CD14-positive monocyte (primary cell): ENCODE results near the gene ITSN1. TPM values are rescaled to one million over a fixed set of nuclear protein-coding genes. Genes with fewer than 3 reads are reported as not detected.

Experiments used
- DNase-seq, 3 donors: peaks; one replicate each; pipeline ENCODE4 v3.0.0-alpha.2; 2011 to 2022
- H2AFZ ChIP-seq: 2 replicates; pipeline ENCODE4 v1.6.0; 2012; ENCODE audit warnings: mild to moderate bottlenecking, low read depth, low read length, inconsistent platforms; ENCODE audit not compliant: insufficient read depth, poor library complexity, severe bottlenecking
- H3K27ac ChIP-seq, 2 donors: 1 replicate in 1 of 2; 2 replicates in 1 of 2; pipeline ENCODE4 v1.5.1; 2012 to 2013; ENCODE audit warnings: low read length in 2 of 2, control low read depth in 1 of 2, inconsistent platforms in 1 of 2, low read depth in 1 of 2, mild to moderate bottlenecking in 1 of 2
- H3K27me3 ChIP-seq, 2 donors: one replicate each; pipeline versions ENCODE4 v1.6.0 to v1.6.1; 2011 to 2013; ENCODE audit warnings: low read length in 2 of 2; ENCODE audit not compliant: control insufficient read depth in 2 of 2, insufficient read depth in 2 of 2
- H3K36me3 ChIP-seq, 2 donors: replicated peaks in 1 of 2; 1 replicate in 1 of 2; 2 replicates in 1 of 2; pipeline versions ENCODE4 v1.5.1 to v1.6.1; 2012 to 2013; ENCODE audit warnings: low read length in 2 of 2, control low read depth in 1 of 2, inconsistent platforms in 1 of 2, mild to moderate bottlenecking in 1 of 2; ENCODE audit not compliant: insufficient read depth in 2 of 2, control insufficient read depth in 1 of 2
- H3K4me1 ChIP-seq, 2 donors: 1 replicate in 1 of 2; 2 replicates in 1 of 2; pipeline versions ENCODE4 v1.5.1 to v1.6.1; 2012 to 2013; ENCODE audit warnings: low read length in 2 of 2, control low read depth in 1 of 2, inconsistent platforms in 1 of 2, mild to moderate bottlenecking in 1 of 2, moderate library complexity in 1 of 2; ENCODE audit not compliant: insufficient read depth in 2 of 2, control insufficient read depth in 1 of 2
- H3K4me2 ChIP-seq: replicated peaks from 2 replicates; pipeline ENCODE3; 2012; ENCODE audit warnings: low read length, moderate library complexity, mild to moderate bottlenecking; ENCODE audit not compliant: poor library complexity, severe bottlenecking; ENCODE audit errors: extremely low read depth
- H3K4me3 ChIP-seq, 3 experiments: fragments of 200-600 bp in 1 of 3; sonication (generic) in 1 of 3; replicated peaks in 1 of 3; 1 replicate in 2 of 3; 2 replicates in 1 of 3; pipeline ENCODE4 v1.5.1; 2011 to 2013; ENCODE audit warnings: low read length in 3 of 3, mild to moderate bottlenecking in 3 of 3, control low read depth in 2 of 3, low read depth in 2 of 3, inconsistent platforms in 1 of 3, moderate library complexity in 1 of 3
- H3K79me2 ChIP-seq: 2 replicates; pipeline ENCODE4 v1.6.0; 2012; ENCODE audit warnings: mild to moderate bottlenecking, control low read depth, inconsistent platforms, low read length, moderate library complexity; ENCODE audit not compliant: insufficient read depth
- H3K9ac ChIP-seq: 2 replicates; pipeline ENCODE4 v1.6.0; 2017; ENCODE audit warnings: low read length, mild to moderate bottlenecking; ENCODE audit not compliant: insufficient read depth, poor library complexity, severe bottlenecking
- H3K9me3 ChIP-seq, 2 donors: replicated peaks in 1 of 2; 1 replicate in 1 of 2; 2 replicates in 1 of 2; pipeline versions ENCODE4 v1.5.1 to v1.6.1; 2012 to 2013; ENCODE audit warnings: low read length in 2 of 2, control low read depth in 1 of 2; ENCODE audit not compliant: control insufficient read depth in 1 of 2, insufficient read depth in 1 of 2
- H4K20me1 ChIP-seq: 2 replicates; pipeline ENCODE4 v1.6.0; 2012; ENCODE audit warnings: mild to moderate bottlenecking, low read length, control low read depth, moderate library complexity; ENCODE audit not compliant: insufficient read depth
- H3K27ac Mint-ChIP-seq, 7 donors: one replicate each; pipeline ENCODE4 v1.8.0; 2020; ENCODE audit warnings: mild to moderate bottlenecking in 7 of 7, mixed read lengths in 7 of 7, moderate library complexity in 6 of 7, inconsistent platforms in 2 of 7
- H3K27me3 Mint-ChIP-seq, 3 donors: one replicate each; pipeline ENCODE4 v1.8.0; 2021 to 2022; ENCODE audit warnings: low read depth in 3 of 3, mild to moderate bottlenecking in 3 of 3, mixed read lengths in 3 of 3, moderate library complexity in 3 of 3, inconsistent platforms in 1 of 3
- H3K36me3 Mint-ChIP-seq, 2 donors: one replicate each; pipeline ENCODE4 v1.8.0; 2020; ENCODE audit warnings: mixed read lengths in 2 of 2, inconsistent platforms in 1 of 2, mild to moderate bottlenecking in 1 of 2
- H3K4me1 Mint-ChIP-seq: one replicate; pipeline ENCODE4 v1.8.0; 2020; ENCODE audit warnings: mild to moderate bottlenecking, mixed read lengths
- H3K4me3 Mint-ChIP-seq, 2 donors: one replicate each; pipeline ENCODE4 v1.8.0; 2020; ENCODE audit warnings: mild to moderate bottlenecking in 2 of 2, mixed read lengths in 2 of 2, moderate library complexity in 1 of 2
- H3K9me3 Mint-ChIP-seq, 7 donors: one replicate each; pipeline ENCODE4 v1.8.0; 2020 to 2022; ENCODE audit warnings: mixed read lengths in 7 of 7, mild to moderate bottlenecking in 6 of 7, moderate library complexity in 6 of 7, inconsistent platforms in 2 of 7
- CTCF ChIP-seq: fragments of 200-600 bp; IDR thresholded peaks from one replicate; pipeline ENCODE4 v1.8.0; 2022; ENCODE audit warnings: antibody characterized with exemption, mild to moderate bottlenecking
- WGBS: methylation state at CpG from one replicate; pipeline ENCODE4 v1.1.5; 2013; ENCODE audit warnings: missing lambda C conversion rate; ENCODE audit not compliant: insufficient coverage; 5-methylcytosine and 5-hydroxymethylcytosine counted together
- intact Hi-C, 2 donors: fragments of 100-400 bp; cut with micrococcal nuclease; formaldehyde crosslinking; loops; one replicate each; pipeline versions ENCODE4 v1.15.0 to v1.15.1; 2023
- polyA plus RNA-seq, 3 donors: library from polyadenylated mRNA; depleted of rRNA in 1 of 3; unstranded in 2 of 3; stranded (reverse) in 1 of 3; fragments of 300-500 nt in 2 of 3; fragments of >200 nt in 1 of 3; fragmentation: Illumina TruSeq in 2 of 3; gene quantifications; 1 replicate in 2 of 3; 2 replicates in 1 of 3; pipeline ENCODE4 v1.2.3, GENCODE V29; 2012 to 2021

ITSN1 gene
- polyA plus RNA-seq, 3 donors: 4.7 to 10.3 (median 5.1) TPM

GRCh38 chr21:33915368-33916199 lies 273.3 kb downstream of the ITSN1 start, which contains the start of gene ATP5PO:
TSS of gene ATP5PO (minus strand) at chr21:33915804. CDS start at chr21:33915763, 41 bp downstream.
- under 1% methylated on average over 42 of the region's 45 CpGs for WGBS
- H3K79me2 ChIP-seq: peaks cover 42% of the 10 kb centered on the region
- peaks cover 24 to 29% of the 10 kb centered on the region in 2 donors for H3K36me3 Mint-ChIP-seq

More at GRCh38 chr21:33915368-33916199, 273.3 kb downstream of the ITSN1 start, which contains the start of gene ATP5PO:
- H3K9me3 Mint-ChIP-seq: peaks cover 0 to 3% (median 0%) of the 10 kb centered on the region in 7 donors
- Histone ChIP-seq H2AFZ (peak within 1 kb of the TSS; percentile 95), H3K36me3 (peaks cover 25 to 33% of the 10 kb centered on the region in 2 donors), H3K9ac (peak within 1 kb of the TSS; percentile 95), H4K20me1 (no peaks in the 10 kb centered on the region), H3K27me3 (no peaks in the 10 kb centered on the region), H3K9me3 (no peaks in the 10 kb centered on the region), H3K27ac (peak within 1 kb of the TSS; percentile 65 to 95), H3K4me3 (peak within 1 kb of the TSS; percentile 63 to 91 (median 90)), H3K4me1 (peaks cover 12 to 19% of the 10 kb centered on the region in 2 donors), H3K4me2 (peak within 1 kb of the TSS; percentile 86)
- peak; percentile 94 to 99 (median 95) for DNase-seq
- peak within 1 kb of the TSS; percentile 87 to 99 (median 97) for H3K27ac Mint-ChIP-seq
- intact Hi-C loops: loop anchor here (5.0 to 10.0 kb wide), 3 partner anchors 289 to 702 kb away; partner anchors contain the start of gene RCAN1 (in 2 of the 2)
- H3K27me3 Mint-ChIP-seq: peaks cover 0 to 4% (median 4%) of the 10 kb centered on the region in 3 donors
- H3K4me3 Mint-ChIP-seq: peak within 1 kb of the TSS; percentile 96 to 99
- H3K4me1 Mint-ChIP-seq: peaks cover 16% of the 10 kb centered on the region
- TF ChIP-seq CTCF: no peak
